H1 (cell line): ENCODE data around the gene KCNA10. TPM values are rescaled to one million over a fixed set of nuclear protein-coding genes. Genes with fewer than 3 reads are reported as not detected.

Experiments used
- CTCF ChIA-PET: fragments of 300-600 bp; sonication (Branson Sonifier 250); formaldehyde crosslinking; loops from one replicate; lab custom pipeline; 2021; ENCODE audit not compliant: partially characterized antibody; lab: Charles Lee
- POLR2A ChIA-PET: fragments of 300-600 bp; sonication (Branson Sonifier 250); formaldehyde crosslinking; loops from one replicate; lab custom pipeline; 2021; ENCODE audit warnings: inconsistent platforms; ENCODE audit not compliant: partially characterized antibody; lab: Charles Lee
- DNase-seq, 2 experiments: peaks; one replicate each; pipeline versions ENCODE4 v3.0.0 to v3.0.0-alpha.2; 2010 to 2022; ENCODE audit warnings: low spot score in 2 of 2, low read depth in 1 of 2, mixed read lengths in 1 of 2
- FAIRE-seq: peaks from 2 replicates; lab custom pipeline; 2011; peaks lifted over from hg19 to GRCh38; lab: Jason Lieb, UNC
- H2AFZ ChIP-seq: 2 replicates; pipeline ENCODE4 v1.8.1; 2012; ENCODE audit warnings: low read length, inconsistent platforms
- H2AK5ac ChIP-seq: 2 replicates; pipeline ENCODE4 v1.6.1; 2013; ENCODE audit warnings: low read depth, low read length
- H2BK120ac ChIP-seq: replicated peaks from 2 replicates; pipeline ENCODE3; 2013; ENCODE audit warnings: low read depth, low read length, inconsistent platforms
- H2BK12ac ChIP-seq: 2 replicates; pipeline ENCODE4 v1.6.1; 2013; ENCODE audit warnings: low read depth, low read length
- H2BK15ac ChIP-seq: 2 replicates; pipeline ENCODE4 v1.6.1; 2013; ENCODE audit warnings: low read length
- H2BK20ac ChIP-seq: 2 replicates; pipeline ENCODE4 v1.6.1; 2013; ENCODE audit warnings: low read length
- H2BK5ac ChIP-seq: 2 replicates; pipeline ENCODE4 v1.6.1; 2013; ENCODE audit warnings: low read depth, low read length
- H3K14ac ChIP-seq: 2 replicates; pipeline ENCODE4 v1.6.1; 2013; ENCODE audit warnings: inconsistent platforms; ENCODE audit not compliant: insufficient read length
- H3K18ac ChIP-seq: 2 replicates; pipeline ENCODE4 v1.6.1; 2013; ENCODE audit warnings: low read length; ENCODE audit errors: extremely low read depth
- H3K23ac ChIP-seq: 2 replicates; pipeline ENCODE4 v1.6.1; 2013; ENCODE audit warnings: inconsistent platforms; ENCODE audit not compliant: insufficient read length
- H3K23me2 ChIP-seq: 2 replicates; pipeline ENCODE4 v1.6.1; 2013; ENCODE audit warnings: low read depth, low read length
- H3K27ac ChIP-seq: 2 replicates; pipeline ENCODE4 v1.6.1; 2011; ENCODE audit warnings: low read depth, low read length, inconsistent platforms
- H3K27me3 ChIP-seq, 4 experiments: replicated peaks in 1 of 4; 1 replicate in 1 of 4; 2 replicates in 3 of 4; pipeline versions ENCODE4 v1.6.1 to v1.8.1; 2011 to 2013; ENCODE audit warnings: low read length in 3 of 4, mild to moderate bottlenecking in 3 of 4, inconsistent platforms in 2 of 4, mixed read lengths in 2 of 4, moderate library complexity in 1 of 4; ENCODE audit not compliant: control insufficient read depth in 3 of 4, insufficient read depth in 3 of 4; ENCODE audit errors: extremely low read depth in 1 of 4
- H3K36me3 ChIP-seq, 4 experiments: 2 replicates each; pipeline versions ENCODE4 v1.6.1 to v1.8.1; 2011 to 2013; ENCODE audit warnings: mild to moderate bottlenecking in 4 of 4, low read length in 3 of 4, moderate library complexity in 2 of 4, control low read depth in 1 of 4, inconsistent platforms in 1 of 4; ENCODE audit not compliant: insufficient read depth in 4 of 4, control insufficient read depth in 2 of 4
- H3K4ac ChIP-seq: replicated peaks from 2 replicates; pipeline ENCODE3; 2013; ENCODE audit warnings: low read length, low read depth, mixed read lengths, inconsistent platforms; ENCODE audit not compliant: insufficient read length
- H3K4me1 ChIP-seq, 4 experiments: replicated peaks in 1 of 4; 1 replicate in 1 of 4; 2 replicates in 3 of 4; pipeline versions ENCODE4 v1.6.1 to v1.8.1; 2011 to 2013; ENCODE audit warnings: low read length in 3 of 4, inconsistent platforms in 2 of 4, mixed read lengths in 1 of 4; ENCODE audit not compliant: insufficient read depth in 4 of 4, control insufficient read depth in 3 of 4
- H3K4me2 ChIP-seq, 2 experiments: 2 replicates each; pipeline versions ENCODE4 v1.6.1 to v1.8.1; 2011 to 2013; ENCODE audit warnings: low read depth in 2 of 2, low read length in 2 of 2, control low read depth in 1 of 2, inconsistent platforms in 1 of 2, mild to moderate bottlenecking in 1 of 2; ENCODE audit not compliant: insufficient read depth in 1 of 2
- H3K4me3 ChIP-seq, 4 experiments: fragments of 200-600, 300-600 bp in 1 of 4; sonication (generic), shearing (Covaris generic), sonication (Bioruptor Twin) in 1 of 4; 2 replicates each; pipeline versions ENCODE4 v1.5.1 to v1.8.1; 2011 to 2016; ENCODE audit warnings: low read length in 4 of 4, low read depth in 3 of 4, control low read depth in 2 of 4, inconsistent platforms in 2 of 4, mild to moderate bottlenecking in 2 of 4, mixed read lengths in 1 of 4, moderate library complexity in 1 of 4; ENCODE audit not compliant: insufficient read depth in 2 of 4; ENCODE audit errors: extremely low read depth in 1 of 4
- H3K56ac ChIP-seq: replicated peaks from 2 replicates; pipeline ENCODE3; 2013; ENCODE audit warnings: low read depth, mild to moderate bottlenecking, mixed read lengths, low read length, inconsistent platforms; ENCODE audit not compliant: insufficient read length
- H3K79me1 ChIP-seq: 2 replicates; pipeline ENCODE4 v1.6.1; 2013; ENCODE audit warnings: low read depth, low read length, control low read depth
- H3K79me2 ChIP-seq, 2 experiments: 2 replicates each; pipeline versions ENCODE4 v1.6.1 to v1.8.1; 2012 to 2013; ENCODE audit warnings: low read length in 2 of 2, mild to moderate bottlenecking in 2 of 2, inconsistent platforms in 1 of 2; ENCODE audit not compliant: insufficient read depth in 2 of 2, control insufficient read depth in 1 of 2
- H3K9ac ChIP-seq, 4 experiments: replicated peaks in 1 of 4; 1 replicate in 1 of 4; 2 replicates in 3 of 4; pipeline versions ENCODE4 v1.6.1 to v1.8.1; 2011 to 2013; ENCODE audit warnings: low read depth in 3 of 4, low read length in 3 of 4, control low read depth in 2 of 4, mild to moderate bottlenecking in 2 of 4, moderate library complexity in 2 of 4, inconsistent platforms in 1 of 4; ENCODE audit errors: extremely low read depth in 1 of 4
- H3K9me3 ChIP-seq, 2 experiments: 2 replicates each; pipeline versions ENCODE4 v1.6.1 to v1.8.1; 2012 to 2013; ENCODE audit warnings: mild to moderate bottlenecking in 2 of 2, moderate library complexity in 2 of 2, control low read depth in 1 of 2, inconsistent platforms in 1 of 2, low read depth in 1 of 2, low read length in 1 of 2, mixed read lengths in 1 of 2; ENCODE audit not compliant: insufficient read depth in 2 of 2
- H4K20me1 ChIP-seq, 2 experiments: replicated peaks in 1 of 2; 2 replicates each; pipeline versions ENCODE3 to v1.8.1; 2011 to 2013; ENCODE audit warnings: inconsistent platforms in 2 of 2, low read length in 2 of 2, mild to moderate bottlenecking in 1 of 2; ENCODE audit not compliant: insufficient read depth in 2 of 2, control insufficient read depth in 1 of 2
- H4K5ac ChIP-seq: 2 replicates; pipeline ENCODE4 v1.6.1; 2013; ENCODE audit warnings: low read length, low read depth, mixed read lengths, inconsistent platforms; ENCODE audit not compliant: insufficient read length
- H4K8ac ChIP-seq: 2 replicates; pipeline ENCODE4 v1.8.0; 2013; ENCODE audit warnings: mild to moderate bottlenecking, moderate library complexity, low read length, inconsistent platforms; ENCODE audit not compliant: insufficient read depth; ENCODE audit errors: extremely low read depth
- H4K91ac ChIP-seq: replicated peaks from 2 replicates; pipeline ENCODE3; 2013; ENCODE audit warnings: low read length, mixed read lengths, inconsistent platforms; ENCODE audit not compliant: insufficient read length
- CEBPB ChIP-seq: IDR thresholded peaks from 2 replicates; pipeline ENCODE4 v1.6.1; 2012; ENCODE audit warnings: low read depth, low read length
- HDAC2 ChIP-seq, 2 experiments: fragments of 300-600 bp in 1 of 2; sonication (generic) in 1 of 2; IDR thresholded peaks; 2 replicates each; pipeline ENCODE4 v1.6.1; 2011 to 2012; ENCODE audit warnings: low read depth in 2 of 2, low read length in 2 of 2, mild to moderate bottlenecking in 2 of 2, moderate library complexity in 2 of 2, borderline replicate concordance in 1 of 2, inconsistent platforms in 1 of 2
- WGBS, 2 experiments: shearing (Covaris generic) in 1 of 2; methylation state at CpG; one replicate each; pipeline versions ENCODE4 v1.1.6 to v1.1.7; 2013 to 2015; ENCODE audit warnings: low lambda C conversion rate in 2 of 2, mixed read lengths in 2 of 2, inconsistent platforms in 1 of 2, low coverage in 1 of 2, missing lambda C conversion rate in 1 of 2; ENCODE audit not compliant: insufficient replicate concordance in 2 of 2, insufficient coverage in 1 of 2, insufficient read length in 1 of 2; ENCODE audit errors: extremely low coverage in 1 of 2, missing lambda C conversion rate in 1 of 2; 5-methylcytosine and 5-hydroxymethylcytosine counted together
- polyA plus RNA-seq, 7 experiments: library from polyadenylated mRNA; depleted of rRNA in 3 of 7; stranded (reverse) in 5 of 7; unstranded in 2 of 7; fragments of >200 nt in 5 of 7; fragments of 200-250 nt in 2 of 7; gene quantifications; 1 replicate in 5 of 7; 2 replicates in 1 of 7; 4 replicates in 1 of 7; pipeline versions ENCODE4 v1.2.1 to v1.2.3, GENCODE V29; 2011 to 2013; ENCODE audit warnings: missing spikeins in 2 of 7, mixed read lengths in 2 of 7
- total RNA-seq: library from RNA; stranded (reverse); fragmentation: NEBNext Ultra II Directional; extraction: Animal tissue kit (Norgen Biotek cat#: 25700); gene quantifications from 2 replicates; pipeline ENCODE4 v1.2.1, GENCODE V29; 2021
- TF ChIP-seq, protein P1 (sequence below): IDR thresholded peaks from 2 replicates; pipeline ENCODE4 v1.6.1; 2011; ENCODE audit warnings: low read length, improper control_type of control experiment

Gene KCNA10
- total and polyA plus RNA-seq, 2 of the 8 experiments (the other 6 are each of a cell fraction or from before 2014, with no cell fraction given) = not detected

DNA sequence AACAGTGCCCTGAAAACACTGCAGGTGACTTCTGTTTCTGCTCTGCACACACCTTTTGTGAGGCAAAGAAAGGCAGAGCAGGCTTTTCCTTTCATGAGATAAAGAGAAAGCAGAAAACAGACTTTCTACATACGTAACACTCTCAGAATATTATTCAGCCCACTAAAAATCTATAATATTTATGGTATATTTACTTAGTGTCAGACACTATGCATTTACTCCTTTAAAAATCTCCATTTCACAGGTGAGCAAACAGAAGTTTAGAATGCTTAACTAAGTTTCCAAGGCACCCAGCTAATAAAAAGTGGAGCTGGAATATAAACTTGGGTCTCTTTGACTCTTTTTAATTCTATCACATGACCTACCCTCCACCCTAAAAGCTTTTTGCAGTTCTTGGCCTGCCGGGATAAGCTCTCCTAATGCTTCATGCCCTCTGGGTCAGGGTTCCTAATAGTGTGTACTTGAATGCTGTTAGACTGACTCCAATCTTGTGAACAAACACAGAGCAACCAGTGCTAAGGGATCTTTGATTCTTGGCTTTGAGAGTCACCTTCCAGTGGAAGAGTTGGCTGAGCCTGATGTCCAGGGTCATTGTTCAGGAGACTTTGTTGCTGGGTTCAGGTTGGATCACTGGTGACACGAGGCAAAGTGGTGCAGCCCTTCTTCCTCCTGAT is 40.9 kb downstream of the KCNA10 start:
- Histone ChIP-seq H3K9me3 (no peaks in the 10 kb centered on the region), H3K36me3 (no peaks in the 10 kb centered on the region), H2AK5ac (no peak overlapping the region), H3K27ac (no peak overlapping the region), H2AFZ (no peak overlapping the region), H3K79me1 (no peaks in the 10 kb centered on the region; the same call in 1 of the 2 replicates), H3K79me2 (no peaks in the 10 kb centered on the region), H4K8ac (no peak overlapping the region), H3K18ac (no peak overlapping the region; the same call in 1 of the 2 replicates), H2BK120ac (no peak overlapping the region), H3K9ac (no peak overlapping the region), H4K20me1 (no peaks in the 10 kb centered on the region), H3K4me2 (no peak overlapping the region), H3K4ac (no peak overlapping the region), H3K14ac (no peak overlapping the region), H2BK12ac (no peak overlapping the region; the same call in 1 of the 2 replicates), H3K27me3 (no peaks in the 10 kb centered on the region; a peak in 2 of 7 replicates), H3K23ac (no peak overlapping the region), H3K4me3 (no peak overlapping the region), H2BK15ac (no peak overlapping the region), H3K23me2 (no peaks in the 10 kb centered on the region), H3K56ac (no peak overlapping the region), H4K5ac (no peak overlapping the region), H3K4me1 (peaks cover 6 to 17% (median 8%) of the 10 kb centered on the region in 4 experiments), H4K91ac (no peak overlapping the region), H2BK20ac (no peak overlapping the region), H2BK5ac (no peak overlapping the region)
- TF ChIP-seq HDAC2 (IDR thresholded peaks at IDR 0.05; ENCODE audit: borderline replicate concordance in 1 of 2, low read depth in 2 of 2, low read length in 2 of 2) = no peak
- TF ChIP-seq, protein P1, sequence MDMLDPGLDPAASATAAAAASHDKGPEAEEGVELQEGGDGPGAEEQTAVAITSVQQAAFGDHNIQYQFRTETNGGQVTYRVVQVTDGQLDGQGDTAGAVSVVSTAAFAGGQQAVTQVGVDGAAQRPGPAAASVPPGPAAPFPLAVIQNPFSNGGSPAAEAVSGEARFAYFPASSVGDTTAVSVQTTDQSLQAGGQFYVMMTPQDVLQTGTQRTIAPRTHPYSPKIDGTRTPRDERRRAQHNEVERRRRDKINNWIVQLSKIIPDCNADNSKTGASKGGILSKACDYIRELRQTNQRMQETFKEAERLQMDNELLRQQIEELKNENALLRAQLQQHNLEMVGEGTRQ = no peak
- no peak for TF ChIP-seq CEBPB
- no peak for DNase-seq
- CTCF ChIA-PET = interaction anchor here (0.8 to 8.5 kb wide), 11 partner anchors 9 to 309 kb away, joined by 3 to 126 read pairs (median 6); no protein-coding TSS in a partner anchor
- FAIRE-seq = no peak
- WGBS, 2 experiments = 81% methylated on average over 3 of the region's 3 CpGs; no CpG with 5 or more reads in 1 of the 2 experiments
- POLR2A ChIA-PET = no interaction called here
